ENCODE results near the gene ETFA.

ETFA gene

DNA sequence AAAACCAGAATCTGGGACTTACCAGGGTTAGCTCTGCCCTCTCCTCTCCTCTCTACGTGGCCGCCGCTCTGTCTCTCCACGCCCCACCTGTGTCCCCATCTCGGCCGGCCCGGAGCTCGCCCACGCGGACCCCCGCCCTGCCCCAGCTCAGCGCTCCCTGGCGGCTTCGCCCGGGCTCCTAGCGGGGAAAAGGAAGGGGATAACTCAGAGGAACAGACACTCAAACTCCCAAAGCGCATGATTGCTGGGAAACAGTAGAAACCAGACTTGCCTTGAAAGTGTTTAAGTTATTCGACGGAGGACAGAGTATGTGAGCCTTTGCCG is 30.8 kb upstream of the ETFA start:
- Mint-ChIP-seq H3K9me3 (peaks cover 2% of the 10 kb centered on the region), H3K27ac (no peak overlapping the region), H3K4me1 (peaks cover 39% of the 10 kb centered on the region), H3K4me3 (peak overlapping the region; percentile 54 to 73 (median 57)), H3K36me3 (ENCODE audit: low read depth) (no peaks in the 10 kb centered on the region), H3K27me3 (ENCODE audit: low read depth) (peaks cover 92% of the 10 kb centered on the region)
- TF ChIP-seq, protein P1, sequence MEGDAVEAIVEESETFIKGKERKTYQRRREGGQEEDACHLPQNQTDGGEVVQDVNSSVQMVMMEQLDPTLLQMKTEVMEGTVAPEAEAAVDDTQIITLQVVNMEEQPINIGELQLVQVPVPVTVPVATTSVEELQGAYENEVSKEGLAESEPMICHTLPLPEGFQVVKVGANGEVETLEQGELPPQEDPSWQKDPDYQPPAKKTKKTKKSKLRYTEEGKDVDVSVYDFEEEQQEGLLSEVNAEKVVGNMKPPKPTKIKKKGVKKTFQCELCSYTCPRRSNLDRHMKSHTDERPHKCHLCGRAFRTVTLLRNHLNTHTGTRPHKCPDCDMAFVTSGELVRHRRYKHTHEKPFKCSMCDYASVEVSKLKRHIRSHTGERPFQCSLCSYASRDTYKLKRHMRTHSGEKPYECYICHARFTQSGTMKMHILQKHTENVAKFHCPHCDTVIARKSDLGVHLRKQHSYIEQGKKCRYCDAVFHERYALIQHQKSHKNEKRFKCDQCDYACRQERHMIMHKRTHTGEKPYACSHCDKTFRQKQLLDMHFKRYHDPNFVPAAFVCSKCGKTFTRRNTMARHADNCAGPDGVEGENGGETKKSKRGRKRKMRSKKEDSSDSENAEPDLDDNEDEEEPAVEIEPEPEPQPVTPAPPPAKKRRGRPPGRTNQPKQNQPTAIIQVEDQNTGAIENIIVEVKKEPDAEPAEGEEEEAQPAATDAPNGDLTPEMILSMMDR (IDR thresholded peaks at IDR 0.05; ENCODE audit: unreplicated experiment in 3 of 3), result no peak

DNA sequence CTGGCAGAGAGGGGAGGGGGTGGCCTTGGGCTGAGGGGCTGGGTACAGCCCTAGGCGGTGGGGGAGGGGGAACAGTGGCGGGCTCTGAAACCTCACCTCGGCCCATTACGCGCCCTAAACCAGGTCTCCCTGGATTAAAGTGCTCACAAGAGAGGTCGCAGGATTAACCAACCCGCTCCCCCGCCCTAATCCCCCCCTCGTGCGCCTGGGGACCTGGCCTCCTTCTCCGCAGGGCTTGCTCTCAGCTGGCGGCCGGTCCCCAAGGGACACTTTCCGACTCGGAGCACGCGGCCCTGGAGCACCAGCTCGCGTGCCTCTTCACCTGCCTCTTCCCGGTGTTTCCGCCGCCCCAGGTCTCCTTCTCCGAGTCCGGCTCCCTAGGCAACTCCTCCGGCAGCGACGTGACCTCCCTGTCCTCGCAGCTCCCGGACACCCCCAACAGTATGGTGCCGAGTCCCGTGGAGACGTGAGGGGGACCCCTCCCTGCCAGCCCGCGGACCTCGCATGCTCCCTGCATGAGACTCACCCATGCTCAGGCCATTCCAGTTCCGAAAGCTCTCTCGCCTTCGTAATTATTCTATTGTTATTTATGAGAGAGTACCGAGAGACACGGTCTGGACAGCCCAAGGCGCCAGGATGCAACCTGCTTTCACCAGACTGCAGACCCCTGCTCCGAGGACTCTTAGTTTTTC is 30.2 kb upstream of the ETFA start:
- Mint-ChIP-seq H3K4me1 (peaks cover 44% of the 10 kb centered on the region), H3K27me3 (ENCODE audit: low read depth) (peaks cover 92% of the 10 kb centered on the region), H3K36me3 (ENCODE audit: low read depth) (no peaks in the 10 kb centered on the region), H3K9me3 (peaks cover 2% of the 10 kb centered on the region), H3K27ac (no peak overlapping the region), H3K4me3 (peak overlapping the region; percentile 54 to 80 (median 57))
- TF ChIP-seq, protein P1 (IDR thresholded peaks at IDR 0.05; ENCODE audit: unreplicated experiment in 3 of 3), result no peak

DNA sequence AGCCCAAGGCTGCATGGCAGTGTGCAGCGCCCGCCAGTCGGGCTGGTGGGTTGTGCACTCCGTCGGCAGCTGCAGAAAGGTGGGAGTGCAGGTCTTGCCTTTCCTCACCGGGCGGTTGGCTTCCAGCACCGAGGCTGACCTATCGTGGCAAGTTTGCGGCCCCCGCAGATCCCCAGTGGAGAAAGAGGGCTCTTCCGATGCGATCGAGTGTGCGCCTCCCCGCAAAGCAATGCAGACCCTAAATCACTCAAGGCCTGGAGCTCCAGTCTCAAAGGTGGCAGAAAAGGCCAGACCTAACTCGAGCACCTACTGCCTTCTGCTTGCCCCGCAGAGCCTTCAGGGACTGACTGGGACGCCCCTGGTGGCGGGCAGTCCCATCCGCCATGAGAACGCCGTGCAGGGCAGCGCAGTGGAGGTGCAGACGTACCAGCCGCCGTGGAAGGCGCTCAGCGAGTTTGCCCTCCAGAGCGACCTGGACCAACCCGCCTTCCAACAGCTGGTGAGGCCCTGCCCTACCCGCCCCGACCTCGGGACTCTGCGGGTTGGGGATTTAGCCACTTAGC is 29.6 kb upstream of the ETFA start:
- Mint-ChIP-seq H3K27ac (no peak overlapping the region), H3K36me3 (ENCODE audit: low read depth) (no peaks in the 10 kb centered on the region), H3K27me3 (ENCODE audit: low read depth) (peaks cover 93% of the 10 kb centered on the region), H3K4me3 (peak overlapping the region; percentile 34 to 80 (median 57)), H3K9me3 (peaks cover 2% of the 10 kb centered on the region), H3K4me1 (peaks cover 44% of the 10 kb centered on the region)
- TF ChIP-seq, protein P1 (IDR thresholded peaks at IDR 0.05; ENCODE audit: unreplicated experiment in 3 of 3), result peak in 2 of 3 experiments; percentile 16 to 28

DNA sequence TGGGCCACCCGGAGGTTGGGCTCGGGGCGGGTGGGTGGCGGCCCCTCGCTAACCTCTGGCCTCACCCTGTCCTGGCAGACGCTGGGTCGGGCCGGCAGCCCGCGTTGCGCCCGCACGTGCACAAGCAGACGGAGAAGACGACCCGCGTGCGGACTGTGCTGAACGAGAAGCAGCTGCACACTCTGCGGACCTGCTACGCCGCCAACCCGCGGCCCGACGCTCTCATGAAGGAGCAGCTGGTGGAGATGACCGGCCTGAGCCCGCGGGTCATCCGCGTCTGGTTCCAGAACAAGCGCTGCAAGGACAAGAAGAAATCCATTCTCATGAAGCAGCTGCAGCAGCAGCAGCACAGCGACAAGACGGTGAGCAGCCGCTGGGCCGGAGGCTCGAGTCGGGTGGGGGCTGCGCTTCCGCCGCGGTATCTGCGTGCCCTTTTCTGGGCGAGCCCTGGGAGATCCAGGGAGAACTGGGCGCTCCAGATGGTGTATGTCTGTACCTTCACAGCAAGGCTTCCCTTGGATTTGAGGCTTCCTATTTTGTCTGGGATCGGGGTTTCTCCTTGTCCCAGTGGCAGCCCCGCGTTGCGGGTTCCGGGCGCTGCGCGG is 29.0 kb upstream of the ETFA start:
- Mint-ChIP-seq H3K36me3 (ENCODE audit: low read depth) (no peaks in the 10 kb centered on the region), H3K9me3 (peaks cover 2% of the 10 kb centered on the region), H3K4me3 (peak overlapping the region; percentile 80 to 84 (median 80)), H3K27me3 (ENCODE audit: low read depth) (peaks cover 93% of the 10 kb centered on the region), H3K27ac (no peak overlapping the region), H3K4me1 (peaks cover 46% of the 10 kb centered on the region)
- TF ChIP-seq, protein P1 (IDR thresholded peaks at IDR 0.05; ENCODE audit: unreplicated experiment in 3 of 3), result no peak

DNA sequence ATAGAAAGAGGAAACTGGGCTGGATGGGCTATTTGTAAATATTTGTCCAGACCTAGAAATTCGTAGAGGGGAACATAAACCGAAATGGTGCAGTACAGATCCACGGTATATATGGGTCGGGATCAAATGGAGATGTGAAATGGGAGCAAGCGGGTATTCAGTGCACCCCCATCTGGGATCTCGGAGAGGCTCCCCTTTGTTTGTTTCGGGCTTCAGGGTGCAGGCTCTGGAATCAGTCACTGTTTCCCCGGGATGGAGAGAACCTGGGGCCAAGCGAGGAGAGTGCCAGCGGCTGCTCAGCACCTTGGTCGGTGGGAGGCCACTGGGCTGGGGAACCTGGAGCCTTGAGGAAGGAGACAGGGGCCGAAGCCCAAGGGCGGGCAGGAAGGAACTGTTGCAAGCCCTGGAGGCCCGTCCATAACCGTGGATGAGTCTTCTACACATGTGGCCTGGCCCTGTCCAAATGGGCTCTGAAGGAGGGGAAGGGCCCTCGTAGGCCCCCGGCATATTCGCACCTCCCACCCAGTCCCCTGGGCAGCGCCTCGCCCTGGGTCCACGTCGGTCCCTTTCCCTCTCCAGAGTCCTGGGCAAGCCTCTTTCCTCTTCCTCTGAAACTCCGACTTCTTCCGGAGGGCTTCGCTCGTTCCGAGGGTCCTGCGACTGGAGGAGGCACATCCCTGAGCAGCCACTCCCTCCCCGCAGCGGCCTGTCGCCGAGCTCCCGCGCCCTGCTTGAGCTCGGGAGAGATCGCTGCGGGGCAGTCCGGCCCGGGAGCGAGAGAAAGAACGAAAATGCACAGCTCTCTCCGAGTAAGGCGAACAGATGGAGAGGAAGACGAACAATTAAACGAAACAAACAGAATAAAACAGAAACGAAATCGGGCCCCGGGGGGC is 28.3 kb upstream of the ETFA start:
- peaks cover 2% of the 10 kb centered on the region for H3K9me3 Mint-ChIP-seq
- peak overlapping the region; percentile 80 to 84 (median 80) for H3K4me3 Mint-ChIP-seq
- TF ChIP-seq, protein P1 (IDR thresholded peaks at IDR 0.05; ENCODE audit: unreplicated experiment in 3 of 3), result no peak
- H3K4me1 Mint-ChIP-seq, result peaks cover 45% of the 10 kb centered on the region
- H3K27me3 Mint-ChIP-seq (ENCODE audit: low read depth), result peaks cover 93% of the 10 kb centered on the region
- no peak overlapping the region for H3K27ac Mint-ChIP-seq
- H3K36me3 Mint-ChIP-seq (ENCODE audit: low read depth), result no peaks in the 10 kb centered on the region

Measured in nephron (organoid).